SK-N-SH (cell line): ENCODE measurements around the gene ETS1. TPM values are rescaled to one million over a fixed set of nuclear protein-coding genes. Genes with fewer than 3 reads are reported as not detected.

Experiments used
- CTCF ChIA-PET: fragments of 300-600, 350-600 bp; formaldehyde crosslinking; extraction: SDS; loops from one replicate; lab custom pipeline; 2021; lab: Yijun Ruan, JAX
- POLR2A ChIA-PET: fragments of 350-600 bp; sonication (Branson Sonifier 250); formaldehyde crosslinking; extraction: SDS; loops from one replicate; lab custom pipeline; 2020; ENCODE audit warnings: antibody characterized with exemption, inconsistent platforms; lab: Yijun Ruan, JAX
- DNase-seq: peaks from one replicate; pipeline ENCODE4 v3.0.0; 2012
- H2AFZ ChIP-seq: fragments of 200-600 bp; sonication (generic); 2 replicates; pipeline ENCODE4 v1.8.1; 2016; ENCODE audit warnings: antibody characterized with exemption, mild to moderate bottlenecking, low read depth
- H3F3A ChIP-seq: fragments of 200-600 bp; sonication (generic); replicated peaks from 2 replicates; pipeline ENCODE3; 2016; ENCODE audit warnings: antibody characterized with exemption, mild to moderate bottlenecking; ENCODE audit not compliant: insufficient read depth
- H3K27ac ChIP-seq, 2 experiments: fragments of 200-500 bp in 1 of 2; fragments of 200-600 bp in 1 of 2; sonication (Bioruptor generic) in 1 of 2; sonication (generic), shearing (Covaris generic) in 1 of 2; 2 replicates each; pipeline versions ENCODE4 v1.5.1 to v1.6.1; 2014 to 2016; ENCODE audit warnings: low read depth in 2 of 2, inconsistent platforms in 1 of 2, low read length in 1 of 2, mild to moderate bottlenecking in 1 of 2, mixed read lengths in 1 of 2
- H3K27me3 ChIP-seq: fragments of 200-600 bp; sonication (generic), shearing (Covaris generic); 2 replicates; pipeline ENCODE4 v1.6.1; 2016; ENCODE audit warnings: mixed run types; ENCODE audit not compliant: insufficient read depth
- H3K36me3 ChIP-seq, 2 experiments: fragments of 200-500 bp in 1 of 2; fragments of 200-600 bp in 1 of 2; sonication (Bioruptor generic) in 1 of 2; sonication (generic) in 1 of 2; replicated peaks in 1 of 2; 2 replicates each; pipeline versions ENCODE3 to v1.5.1; 2014 to 2016; ENCODE audit warnings: low read length in 1 of 2, mild to moderate bottlenecking in 1 of 2; ENCODE audit not compliant: insufficient read depth in 2 of 2, control insufficient read depth in 1 of 2
- H3K4me1 ChIP-seq, 2 experiments: fragments of 200-500 bp in 1 of 2; fragments of 200-600 bp in 1 of 2; sonication (Bioruptor generic) in 1 of 2; sonication (generic), shearing (Covaris generic) in 1 of 2; 2 replicates each; pipeline versions ENCODE4 v1.5.1 to v1.6.1; 2014 to 2016; ENCODE audit warnings: low read depth in 1 of 2, low read length in 1 of 2, mixed run types in 1 of 2; ENCODE audit not compliant: insufficient read depth in 2 of 2, control insufficient read depth in 1 of 2
- H3K4me2 ChIP-seq: fragments of 200-600 bp; sonication (generic), shearing (Covaris generic); 2 replicates; pipeline ENCODE4 v1.6.1; 2017; ENCODE audit warnings: mixed run types
- H3K4me3 ChIP-seq, 2 experiments: fragments of 200-500 bp in 1 of 2; fragments of 200-600 bp in 1 of 2; sonication (Bioruptor generic) in 1 of 2; sonication (generic), shearing (Covaris generic) in 1 of 2; 2 replicates each; pipeline versions ENCODE4 v1.5.1 to v1.8.1; 2014 to 2016; ENCODE audit warnings: low read depth in 2 of 2, inconsistent platforms in 1 of 2, low read length in 1 of 2, mild to moderate bottlenecking in 1 of 2, mixed read lengths in 1 of 2, moderate library complexity in 1 of 2
- H3K79me2 ChIP-seq: fragments of 200-600 bp; sonication (generic); 2 replicates; pipeline ENCODE4 v1.8.1; 2017; ENCODE audit warnings: mild to moderate bottlenecking; ENCODE audit not compliant: insufficient read depth
- H3K9ac ChIP-seq: fragments of 200-600 bp; sonication (generic); 2 replicates; pipeline ENCODE4 v1.6.1; 2017; ENCODE audit warnings: mixed run types
- H3K9me2 ChIP-seq: fragments of 200-600 bp; sonication (generic); 2 replicates; pipeline ENCODE4 v1.6.1; 2017; ENCODE audit warnings: mixed run types
- H3K9me3 ChIP-seq: fragments of 200-600 bp; sonication (generic); 2 replicates; pipeline ENCODE4 v1.6.1; 2017; ENCODE audit warnings: mixed run types, mild to moderate bottlenecking, moderate library complexity
- H4K20me1 ChIP-seq: fragments of 200-600 bp; sonication (generic); 2 replicates; pipeline ENCODE4 v1.6.1; 2017; ENCODE audit warnings: mild to moderate bottlenecking, mixed run types; ENCODE audit not compliant: insufficient read depth
- FOXJ3 ChIP-seq: sonication (generic); formaldehyde crosslinking; IDR thresholded peaks from 2 replicates; pipeline ENCODE4 v1.5.1; 2020; ENCODE audit warnings: mild to moderate bottlenecking, missing genetic modification reagents
- FOXM1 ChIP-seq: IDR thresholded peaks from 2 replicates; pipeline ENCODE4 v1.4.0; 2012; ENCODE audit warnings: low read depth, mild to moderate bottlenecking
- GABPA ChIP-seq: IDR thresholded peaks from 2 replicates; pipeline ENCODE4 v1.4.0; 2012; ENCODE audit warnings: low read depth, mild to moderate bottlenecking
- NRF1 ChIP-seq: IDR thresholded peaks from 2 replicates; pipeline ENCODE4 v1.6.1; 2012; ENCODE audit warnings: low read depth, mild to moderate bottlenecking, low read length
- POLR2AphosphoS5 ChIP-seq: IDR thresholded peaks from 2 replicates; pipeline ENCODE4 v1.6.1; 2012; ENCODE audit warnings: low read depth, low read length
- RCOR1 ChIP-seq: fragments of 150-350 bp; IDR thresholded peaks from 2 replicates; pipeline ENCODE4 v1.6.1; 2017; ENCODE audit warnings: antibody characterized with exemption, low read length
- RXRA ChIP-seq: IDR thresholded peaks from 2 replicates; pipeline ENCODE4 v1.4.0; 2012; ENCODE audit warnings: low read depth, mild to moderate bottlenecking, borderline replicate concordance
- TCF12 ChIP-seq: IDR thresholded peaks from 2 replicates; pipeline ENCODE4 v1.4.0; 2012
- WGBS: methylation state at CpG from one replicate; pipeline ENCODE4 v1.1.6; 2017; ENCODE audit warnings: low lambda C conversion rate; 5-methylcytosine and 5-hydroxymethylcytosine counted together
- polyA plus RNA-seq, 3 experiments: library from polyadenylated mRNA; depleted of rRNA; stranded (reverse); fragments of >200 nt; gene quantifications; 2 replicates each; pipeline ENCODE4 v1.2.3, GENCODE V29; 2012
- TF ChIP-seq, protein P1 (sequence below): fragments of 200-600 bp; sonication (generic); IDR thresholded peaks from 2 replicates; pipeline ENCODE4 v1.6.1; 2017; ENCODE audit warnings: antibody characterized with exemption, mild to moderate bottlenecking, moderate library complexity
- TF ChIP-seq, protein P2 (sequence below): IDR thresholded peaks from 2 replicates; pipeline ENCODE4 v1.4.0; 2012; ENCODE audit warnings: low read depth

ETS1 gene
- polyA plus RNA-seq, 1 of the 3 experiments (the other 2 are of a cell fraction): 14.5 TPM

DNA sequence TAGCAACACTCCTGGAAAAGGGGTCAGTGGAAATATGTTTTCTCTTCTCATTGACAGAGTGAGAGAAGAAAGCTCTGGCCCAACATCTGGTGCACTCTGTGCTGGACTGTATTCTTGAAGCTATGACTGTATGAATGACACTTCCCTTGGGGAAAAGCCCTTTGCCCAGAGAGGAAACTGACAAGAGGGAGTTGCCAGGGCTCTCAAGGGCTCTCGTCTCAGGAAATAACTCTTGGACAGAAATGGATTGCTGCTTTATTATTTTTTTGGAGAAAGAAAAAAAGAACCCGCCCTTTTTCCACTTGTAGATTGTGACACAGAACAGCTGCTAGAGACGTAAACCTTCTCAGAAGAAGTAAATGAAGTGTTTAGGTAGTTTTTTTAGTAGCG is 11.4 kb downstream of the ETS1 start:
- Histone ChIP-seq H2AFZ (no peak overlapping the region), H3K9me3 (no peaks in the 10 kb centered on the region), H3K9me2 (no peaks in the 10 kb centered on the region), H4K20me1 (no peaks in the 10 kb centered on the region), H3K79me2 (no peaks in the 10 kb centered on the region), H3K4me2 (no peak overlapping the region), H3F3A (no peaks in the 10 kb centered on the region), H3K27me3 (no peaks in the 10 kb centered on the region), H3K4me1 (no peaks in the 10 kb centered on the region), H3K4me3 (no peak overlapping the region), H3K27ac (no peak overlapping the region)
- DNase-seq: no peak
- WGBS: 73% methylated on average over 4 of the region's 4 CpGs
- CTCF ChIA-PET: no interaction called here
- TF ChIP-seq, protein P1, sequence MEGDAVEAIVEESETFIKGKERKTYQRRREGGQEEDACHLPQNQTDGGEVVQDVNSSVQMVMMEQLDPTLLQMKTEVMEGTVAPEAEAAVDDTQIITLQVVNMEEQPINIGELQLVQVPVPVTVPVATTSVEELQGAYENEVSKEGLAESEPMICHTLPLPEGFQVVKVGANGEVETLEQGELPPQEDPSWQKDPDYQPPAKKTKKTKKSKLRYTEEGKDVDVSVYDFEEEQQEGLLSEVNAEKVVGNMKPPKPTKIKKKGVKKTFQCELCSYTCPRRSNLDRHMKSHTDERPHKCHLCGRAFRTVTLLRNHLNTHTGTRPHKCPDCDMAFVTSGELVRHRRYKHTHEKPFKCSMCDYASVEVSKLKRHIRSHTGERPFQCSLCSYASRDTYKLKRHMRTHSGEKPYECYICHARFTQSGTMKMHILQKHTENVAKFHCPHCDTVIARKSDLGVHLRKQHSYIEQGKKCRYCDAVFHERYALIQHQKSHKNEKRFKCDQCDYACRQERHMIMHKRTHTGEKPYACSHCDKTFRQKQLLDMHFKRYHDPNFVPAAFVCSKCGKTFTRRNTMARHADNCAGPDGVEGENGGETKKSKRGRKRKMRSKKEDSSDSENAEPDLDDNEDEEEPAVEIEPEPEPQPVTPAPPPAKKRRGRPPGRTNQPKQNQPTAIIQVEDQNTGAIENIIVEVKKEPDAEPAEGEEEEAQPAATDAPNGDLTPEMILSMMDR: no peak
- TF ChIP-seq, protein P2, sequence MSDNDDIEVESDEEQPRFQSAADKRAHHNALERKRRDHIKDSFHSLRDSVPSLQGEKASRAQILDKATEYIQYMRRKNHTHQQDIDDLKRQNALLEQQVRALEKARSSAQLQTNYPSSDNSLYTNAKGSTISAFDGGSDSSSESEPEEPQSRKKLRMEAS: no peak
- TF ChIP-seq FOXM1 (no peak), POLR2AphosphoS5 (no peak), GABPA (no peak), RXRA (no peak)
- TF ChIP-seq, all 33 proteins: peak for 0
- Histone ChIP-seq H3K36me3 (no peaks in the 10 kb centered on the region), H3K9ac (no peak overlapping the region)
- POLR2A ChIA-PET: no interaction called here

DNA sequence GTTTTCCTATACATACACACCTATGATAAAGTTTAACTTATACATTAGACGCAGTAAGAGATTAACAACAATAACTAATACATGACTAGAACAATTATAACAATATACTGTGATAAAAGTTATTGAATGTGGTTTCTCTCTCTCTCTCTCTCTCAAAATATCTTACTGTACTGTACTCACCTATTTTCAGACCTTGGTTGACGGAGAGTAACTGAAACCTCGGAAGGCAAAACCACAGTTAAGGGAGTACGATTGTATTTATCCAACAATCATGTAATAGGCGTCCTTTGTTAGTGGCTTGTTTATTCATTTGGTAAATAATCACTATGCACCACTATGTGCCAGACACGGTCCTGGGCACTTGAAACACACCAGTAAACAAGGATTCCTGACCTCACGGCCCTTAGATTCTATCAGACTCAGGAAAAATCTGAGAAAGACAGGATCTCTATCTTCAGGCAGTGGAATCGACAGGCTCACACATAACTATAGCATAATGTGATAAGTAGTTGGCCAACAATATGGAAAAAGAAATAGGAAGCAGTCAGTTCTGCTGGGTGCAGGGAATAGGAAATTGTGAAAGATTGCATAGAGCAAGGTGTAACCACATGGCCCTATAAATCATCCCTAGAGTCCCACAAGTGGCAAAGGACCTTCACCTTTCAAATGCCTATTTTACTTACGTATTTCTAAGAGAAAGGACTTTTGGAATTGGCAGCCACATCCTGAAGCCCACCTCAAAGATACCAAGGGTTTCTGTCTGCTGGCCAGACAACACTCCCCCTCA is 12.0 kb downstream of the ETS1 start:
- H3K79me2 ChIP-seq: no peaks in the 10 kb centered on the region
- H3K9me3 ChIP-seq: no peaks in the 10 kb centered on the region
- H2AFZ ChIP-seq: no peak overlapping the region
- H3K27ac ChIP-seq: no peak overlapping the region
- CTCF ChIA-PET: no interaction called here
- H3K4me3 ChIP-seq: no peak overlapping the region
- H3K4me2 ChIP-seq: no peak overlapping the region
- H3F3A ChIP-seq: no peaks in the 10 kb centered on the region
- TF ChIP-seq GABPA (no peak), RCOR1 (no peak), FOXJ3 (CRISPR knock-in tag) (no peak), TCF12 (no peak), POLR2AphosphoS5 (no peak), NRF1 (no peak)
- H3K36me3 ChIP-seq: no peaks in the 10 kb centered on the region
- no peaks in the 10 kb centered on the region for H4K20me1 ChIP-seq
- POLR2A ChIA-PET: no interaction called here
- H3K27me3 ChIP-seq: no peaks in the 10 kb centered on the region
- no peak for DNase-seq
- WGBS: 78% methylated on average over 9 of the region's 9 CpGs
- H3K9me2 ChIP-seq: no peaks in the 10 kb centered on the region
- no peaks in the 10 kb centered on the region for H3K4me1 ChIP-seq
- no peak overlapping the region for H3K9ac ChIP-seq
